Measurements from ENCODE around the gene KCTD17.

GRCh38 chr22:37080838-37081237 is 29.3 kb downstream of the KCTD17 start:
- TF ChIP-seq POLR2AphosphoS5 (IDR thresholded peaks at IDR 0.05; ENCODE audit: low read depth, low read length) (no peak), POLR2A (IDR thresholded peaks at IDR 0.05; ENCODE audit: low read depth, low read length) (no peak)

Data from GM12891 (cell line).